HCT116 (cell line): ENCODE measurements around the gene CHRD.

Source experiments
- CTCF ChIP-seq, 3 experiments: fragments of 200-600 bp in 1 of 3; sonication (generic) in 1 of 3; IDR thresholded peaks in 2 of 3; conservative IDR thresholded peaks in 1 of 3; 2 replicates each; pipeline ENCODE4 v1.5.1; 2012 to 2017; ENCODE audit warnings: low read depth in 2 of 3, low read length in 2 of 3, antibody characterized with exemption in 1 of 3, borderline replicate concordance in 1 of 3, control low read depth in 1 of 3, mild to moderate bottlenecking in 1 of 3, mixed read lengths in 1 of 3, mixed run types in 1 of 3, moderate library complexity in 1 of 3; ENCODE audit not compliant: insufficient read depth in 1 of 3
- EZH2phosphoT487 ChIP-seq: fragments of 200-600 bp; IDR thresholded peaks from 2 replicates; pipeline ENCODE4 v1.6.1; 2018; ENCODE audit warnings: antibody characterized with exemption, borderline replicate concordance
- TCF7L2 ChIP-seq: IDR thresholded peaks from 2 replicates; pipeline ENCODE4 v1.7.0; 2011; ENCODE audit warnings: borderline replicate concordance, inconsistent platforms; ENCODE audit not compliant: insufficient read depth, insufficient read length; ENCODE audit errors: extremely low read depth

GRCh38 chr3:184347321-184348056, 32.4 kb upstream of the CHRD start:
- TF ChIP-seq CTCF (IDR thresholded peaks at IDR 0.05 in 2 of 3, conservative IDR thresholded peaks at IDR 0.05 in 1 of 3; ENCODE audit: borderline replicate concordance in 1 of 3, insufficient read depth in 1 of 3, low read depth in 2 of 3, low read length in 2 of 3), result no peak
- no peak for TF ChIP-seq TCF7L2
- no peak for TF ChIP-seq EZH2phosphoT487
